OCI-LY1 (cell line): ENCODE measurements around the gene ITPRID2.

Experiments
- H2AFZ ChIP-seq: fragments of 200-600 bp; sonication (generic), shearing (Covaris generic); 2 replicates; pipeline ENCODE4 v1.6.0; 2014; ENCODE audit warnings: antibody characterized with exemption, mild to moderate bottlenecking, low read length
- H3F3A ChIP-seq: fragments of 200-600 bp; sonication (generic), shearing (Covaris generic); 2 replicates; pipeline ENCODE4 v1.6.0; 2014; ENCODE audit warnings: mild to moderate bottlenecking, antibody characterized with exemption, low read length, moderate library complexity; ENCODE audit not compliant: insufficient read depth
- H3K27ac ChIP-seq: fragments of 200-600 bp; sonication (generic); 2 replicates; pipeline ENCODE4 v1.5.1; 2014; ENCODE audit warnings: low read length, mixed run types, mild to moderate bottlenecking, low read depth; ENCODE audit not compliant: poor library complexity, severe bottlenecking
- H3K27me3 ChIP-seq: fragments of 200-600 bp; sonication (generic); 2 replicates; pipeline ENCODE4 v1.6.0; 2014; ENCODE audit warnings: antibody characterized with exemption, mild to moderate bottlenecking, low read length, moderate library complexity; ENCODE audit not compliant: insufficient read depth
- H3K36me3 ChIP-seq: fragments of 200-600 bp; sonication (generic); 2 replicates; pipeline ENCODE4 v1.6.1; 2014; ENCODE audit warnings: mild to moderate bottlenecking, antibody characterized with exemption, low read length, moderate library complexity, mixed read lengths; ENCODE audit not compliant: insufficient read depth
- H3K4me1 ChIP-seq: fragments of 200-600 bp; sonication (generic); 2 replicates; pipeline ENCODE4 v1.5.1; 2014; ENCODE audit warnings: mild to moderate bottlenecking, low read length, moderate library complexity; ENCODE audit not compliant: insufficient read depth, severe bottlenecking
- H3K4me2 ChIP-seq: fragments of 200-600 bp; sonication (generic), shearing (Covaris generic); 2 replicates; pipeline ENCODE4 v1.6.1; 2014; ENCODE audit warnings: low read length
- H3K4me3 ChIP-seq: fragments of 200-600 bp; sonication (generic); 2 replicates; pipeline ENCODE4 v1.5.1; 2014; ENCODE audit warnings: low read length, low read depth, mild to moderate bottlenecking, mixed read lengths; ENCODE audit not compliant: poor library complexity, severe bottlenecking
- H3K79me2 ChIP-seq: fragments of 200-600 bp; shearing (Covaris generic); 2 replicates; pipeline ENCODE4 v1.6.1; 2016; ENCODE audit warnings: mixed run types, low read length, mixed read lengths; ENCODE audit not compliant: insufficient read depth
- H3K9ac ChIP-seq: fragments of 200-600 bp; sonication (generic), shearing (Covaris generic); 2 replicates; pipeline ENCODE4 v1.6.1; 2014; ENCODE audit warnings: mild to moderate bottlenecking, low read length, mixed read lengths
- H3K9me2 ChIP-seq: fragments of 200-600 bp; sonication (generic), shearing (Covaris generic); 2 replicates; pipeline ENCODE4 v1.6.1; 2014; ENCODE audit warnings: low read depth, mild to moderate bottlenecking, low read length, mixed read lengths
- H3K9me3 ChIP-seq: fragments of 200-600 bp; shearing (Covaris generic); 2 replicates; pipeline ENCODE4 v1.6.1; 2014; ENCODE audit warnings: low read length, mixed read lengths
- H4K20me1 ChIP-seq: fragments of 200-600 bp; sonication (generic), shearing (Covaris generic); 2 replicates; pipeline ENCODE4 v1.6.0; 2016; ENCODE audit warnings: mild to moderate bottlenecking, low read length; ENCODE audit not compliant: insufficient read depth
- CTCF ChIP-seq: fragments of 200-600 bp; sonication (generic), shearing (Covaris generic); IDR thresholded peaks from 2 replicates; pipeline ENCODE4 v1.5.1; 2017; ENCODE audit warnings: mild to moderate bottlenecking, antibody characterized with exemption, low read length, moderate library complexity, mixed read lengths
- EZH2 ChIP-seq: fragments of 200-600 bp; sonication (generic), shearing (Covaris generic); IDR thresholded peaks from 2 replicates; pipeline ENCODE4 v1.8.0; 2017; ENCODE audit warnings: borderline replicate concordance, mixed run types, mild to moderate bottlenecking, antibody characterized with exemption, low read length, moderate library complexity, mixed read lengths

ITPRID2 gene

GRCh38 chr2:181977661-181978350, 86.3 kb downstream of the ITPRID2 start:
- H4K20me1 ChIP-seq, result no peaks in the 10 kb centered on the region
- no peaks in the 10 kb centered on the region for H3K9me2 ChIP-seq
- no peak overlapping the region for H3K9ac ChIP-seq
- no peak overlapping the region for H3K4me3 ChIP-seq
- TF ChIP-seq CTCF (no peak), EZH2 (no peak)
- no peak overlapping the region for H2AFZ ChIP-seq
- H3K9me3 ChIP-seq, result no peaks in the 10 kb centered on the region
- no peaks in the 10 kb centered on the region for H3K36me3 ChIP-seq
- no peaks in the 10 kb centered on the region for H3K79me2 ChIP-seq
- H3K27me3 ChIP-seq, result no peaks in the 10 kb centered on the region
- no peak overlapping the region for H3K4me2 ChIP-seq
- no peak overlapping the region for H3K27ac ChIP-seq
- H3K4me1 ChIP-seq, result no peaks in the 10 kb centered on the region
- H3F3A ChIP-seq, result no peaks in the 10 kb centered on the region

GRCh38 chr2:181978351-181979150, 87.0 kb downstream of the ITPRID2 start:
- Histone ChIP-seq H3K9me2 (no peaks in the 10 kb centered on the region), H3K4me2 (no peak overlapping the region), H3K27ac (no peak overlapping the region), H2AFZ (no peak overlapping the region), H3F3A (no peaks in the 10 kb centered on the region), H3K4me3 (no peak overlapping the region), H3K27me3 (no peaks in the 10 kb centered on the region), H4K20me1 (no peaks in the 10 kb centered on the region), H3K9me3 (no peaks in the 10 kb centered on the region), H3K4me1 (no peaks in the 10 kb centered on the region), H3K36me3 (no peaks in the 10 kb centered on the region), H3K9ac (no peak overlapping the region), H3K79me2 (no peaks in the 10 kb centered on the region)
- TF ChIP-seq CTCF (no peak), EZH2 (no peak)
